Activated naive CD8-positive, alpha-beta T cell treated with anti-CD3 and anti-CD28 coated beads, Interleukin-2, amount 50 U/mL, for 24 hours (primary cell): ENCODE measurements around the gene MAGEA10.
"Not testable (repeated sequence)": the region's sequence is repeated elsewhere in the genome, so short reads cannot be mapped to it uniquely, and the experiment has no call there.

Experiments
- ATAC-seq: fragments of 150-1000 bp; cut with Tn5 transposase; one replicate; pipeline ENCODE4 v1.10.0; 2021
- DNase-seq: peaks from one replicate; pipeline ENCODE4 v3.0.0; 2021
- H3K27ac Mint-ChIP-seq: one replicate; pipeline ENCODE4 v1.8.0; 2021; ENCODE audit warnings: mild to moderate bottlenecking, mixed read lengths
- H3K27me3 Mint-ChIP-seq: one replicate; pipeline ENCODE4 v1.8.0; 2021; ENCODE audit warnings: mixed read lengths
- H3K36me3 Mint-ChIP-seq: one replicate; pipeline ENCODE4 v1.8.0; 2021; ENCODE audit warnings: low read depth, mixed read lengths
- H3K4me1 Mint-ChIP-seq: one replicate; pipeline ENCODE4 v1.8.0; 2021; ENCODE audit warnings: mixed read lengths
- H3K4me3 Mint-ChIP-seq: one replicate; pipeline ENCODE4 v1.8.0; 2021; ENCODE audit warnings: mild to moderate bottlenecking, moderate library complexity, mixed read lengths
- H3K9me3 Mint-ChIP-seq: one replicate; pipeline ENCODE4 v1.8.0; 2021; ENCODE audit warnings: mixed read lengths

Gene MAGEA10

GRCh38 chrX:152138388-152138784 is at the start of gene MAGEA10:
MAGEA10 (minus strand) TSS chrX:152138577; CDS start chrX:152135620, 2,957 bp downstream.
- ATAC-seq, result no peak
- DNase-seq, result no peak
- no peaks in the 10 kb centered on the region for H3K27me3 Mint-ChIP-seq
- H3K9me3 Mint-ChIP-seq, result no peaks in the 10 kb centered on the region
- H3K4me3 Mint-ChIP-seq, result no peak within 1 kb of the TSS
- H3K27ac Mint-ChIP-seq, result no peak within 1 kb of the TSS
- H3K36me3 Mint-ChIP-seq, result no peaks in the 10 kb centered on the region
- no peaks in the 10 kb centered on the region for H3K4me1 Mint-ChIP-seq

DNA sequence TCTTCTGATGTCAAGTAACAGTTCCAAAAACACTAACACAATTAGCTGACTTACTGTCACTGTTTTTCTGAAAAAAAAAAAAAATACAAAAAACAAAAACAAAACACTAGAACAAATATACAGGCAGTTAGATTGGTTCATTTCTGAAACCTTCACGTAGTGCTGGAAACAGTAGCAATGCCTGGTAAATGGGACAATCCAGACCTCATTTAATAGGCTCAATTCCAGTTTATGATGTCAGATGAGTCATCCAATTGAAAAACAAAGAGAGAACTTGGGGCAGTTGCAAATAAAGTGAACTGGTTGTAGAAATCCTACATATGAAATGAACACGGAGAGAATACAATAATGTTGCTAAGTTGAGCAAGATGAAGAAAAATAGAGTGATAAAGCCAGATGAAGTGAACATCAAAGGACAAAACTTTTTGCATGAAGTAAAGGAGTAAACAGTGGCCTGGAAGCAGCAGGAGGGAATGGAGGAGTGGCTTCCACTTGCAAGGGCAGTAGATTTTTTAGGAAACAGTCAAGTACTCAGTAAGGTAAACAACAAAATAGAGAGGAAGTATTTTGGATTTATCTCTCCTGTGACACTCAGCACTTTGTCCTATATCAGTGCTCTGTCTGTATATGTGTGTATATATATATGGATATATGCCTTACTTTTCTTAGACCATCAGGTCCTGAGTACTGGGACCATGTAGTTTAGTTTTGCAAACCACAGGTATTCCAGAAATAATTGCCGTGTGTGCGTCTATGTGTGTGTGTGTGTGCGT is 39.3 kb upstream of the MAGEA10 start:
- Mint-ChIP-seq H3K36me3 (no peaks in the 10 kb centered on the region), H3K27ac (no peak overlapping the region), H3K4me3 (no peak overlapping the region), H3K9me3 (no peaks in the 10 kb centered on the region), H3K27me3 (no peaks in the 10 kb centered on the region), H3K4me1 (no peaks in the 10 kb centered on the region)
- DNase-seq, result no peak
- ATAC-seq, result no peak

DNA sequence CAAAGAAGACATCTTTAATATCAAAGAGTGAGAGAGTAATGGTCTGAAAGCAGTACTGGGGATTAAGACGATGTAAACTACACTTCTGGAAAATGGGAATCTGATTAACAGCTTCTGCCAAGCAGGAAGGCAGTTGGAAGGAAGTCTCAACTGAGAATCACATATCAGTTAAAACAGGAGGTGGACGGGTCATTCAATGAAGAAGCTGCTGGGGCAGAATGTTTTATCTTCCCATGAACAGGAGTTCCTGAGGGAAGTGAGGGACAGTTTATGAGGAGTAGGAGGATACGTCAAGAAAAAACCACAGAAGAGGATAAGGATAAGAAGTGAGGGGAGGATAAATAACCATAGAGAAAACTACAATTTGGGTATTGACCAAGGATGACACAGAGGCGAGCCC is 38.7 kb upstream of the MAGEA10 start:
- ATAC-seq, result no peak
- Mint-ChIP-seq H3K27ac (no peak overlapping the region), H3K9me3 (no peaks in the 10 kb centered on the region)

GRCh38 chrX:152175892-152176291 is 37.5 kb upstream of the MAGEA10 start:
- H3K27me3 Mint-ChIP-seq, H3K4me3 Mint-ChIP-seq, ATAC-seq, DNase-seq, H3K27ac Mint-ChIP-seq, H3K36me3 Mint-ChIP-seq, H3K4me1 Mint-ChIP-seq, H3K9me3 Mint-ChIP-seq: not testable (repeated sequence)

More for the DNA sequence above, 38.7 kb upstream of the MAGEA10 start:
- H3K36me3 Mint-ChIP-seq, result no peaks in the 10 kb centered on the region
- H3K4me3 Mint-ChIP-seq, result no peak overlapping the region
- H3K27me3 Mint-ChIP-seq, result no peaks in the 10 kb centered on the region
- no peaks in the 10 kb centered on the region for H3K4me1 Mint-ChIP-seq
- no peak for DNase-seq

DNA sequence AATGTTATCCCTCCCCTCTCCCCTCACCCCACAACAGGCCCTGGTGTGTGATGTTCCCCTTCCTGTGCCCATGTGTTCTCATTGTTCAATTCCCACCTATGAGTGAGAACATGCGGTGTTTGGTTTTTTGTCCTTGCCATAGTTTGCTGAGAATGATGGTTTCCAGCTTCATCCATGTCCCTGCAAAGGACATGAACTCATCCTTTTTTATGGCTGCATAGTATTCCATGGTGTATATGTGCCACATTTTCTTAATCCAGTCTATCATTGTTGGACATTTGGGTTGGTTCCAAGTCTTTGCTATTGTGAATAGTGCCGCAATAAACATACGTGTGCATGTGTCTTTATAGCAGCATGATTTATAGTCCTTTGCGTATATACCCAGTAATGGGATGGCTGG is 35.5 kb upstream of the MAGEA10 start:
- H3K36me3 Mint-ChIP-seq, H3K4me3 Mint-ChIP-seq, ATAC-seq, DNase-seq, H3K9me3 Mint-ChIP-seq, H3K27ac Mint-ChIP-seq, H3K4me1 Mint-ChIP-seq, H3K27me3 Mint-ChIP-seq: not testable (repeated sequence)

DNA sequence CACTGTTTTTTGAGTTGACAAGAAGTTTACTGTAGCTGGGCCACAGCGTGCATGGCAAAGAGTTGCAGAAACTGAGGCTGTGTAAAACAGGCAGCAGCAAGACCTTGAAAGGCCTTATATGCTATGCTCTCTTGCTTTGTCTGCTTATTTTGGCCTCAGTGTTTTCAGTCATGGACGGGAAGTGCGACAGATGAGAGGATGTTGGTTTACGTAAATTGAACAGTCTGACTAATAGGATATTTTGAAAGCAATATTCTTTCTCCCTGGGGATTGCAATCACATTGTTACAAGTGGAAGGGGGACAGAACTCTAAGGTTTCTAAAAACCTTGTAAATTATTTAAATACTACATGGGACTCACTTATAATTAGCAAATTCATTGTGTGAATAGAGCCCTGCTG is 32.2 kb upstream of the MAGEA10 start:
- no peak for ATAC-seq
- H3K36me3 Mint-ChIP-seq, result no peaks in the 10 kb centered on the region

DNA sequence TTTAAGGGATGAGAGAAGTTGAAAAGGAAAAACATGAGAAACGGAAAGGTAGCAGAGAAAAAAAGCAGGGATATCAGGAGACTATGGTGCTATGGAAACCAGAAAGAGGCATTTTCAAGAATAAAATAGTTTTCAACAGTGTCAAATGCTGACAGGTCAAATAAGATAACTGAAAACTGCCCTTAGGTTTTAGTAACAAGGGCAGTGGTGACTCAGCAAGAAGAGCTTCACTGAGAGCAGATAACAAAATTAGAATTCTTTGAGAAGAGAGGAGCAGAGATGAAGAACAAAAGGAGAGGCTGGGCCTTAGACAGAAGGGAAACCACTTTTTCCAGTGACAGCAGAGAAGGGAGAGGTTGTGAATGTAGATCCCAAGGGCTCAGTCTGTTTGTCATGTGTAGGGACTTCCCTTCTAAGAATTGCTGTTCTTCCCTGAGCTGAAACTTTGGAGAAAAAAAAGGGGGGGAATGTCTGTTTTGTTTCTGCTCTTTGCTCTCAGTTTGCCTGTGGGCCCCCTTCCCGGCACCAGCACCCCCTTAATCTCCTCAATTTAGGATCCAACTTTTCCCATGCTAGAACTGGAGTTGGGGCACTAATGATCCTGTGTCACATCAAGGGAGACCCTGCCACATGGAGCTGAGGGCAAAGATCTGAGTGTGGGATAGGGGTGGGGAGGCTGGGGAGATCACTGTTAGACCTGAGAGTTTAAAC is 26.8 kb upstream of the MAGEA10 start:
- DNase-seq (no peak), ATAC-seq (no peak)
- no peaks in the 10 kb centered on the region for H3K36me3 Mint-ChIP-seq
- H3K27me3 Mint-ChIP-seq, result no peaks in the 10 kb centered on the region
- H3K27ac Mint-ChIP-seq, result no peak overlapping the region
- H3K4me1 Mint-ChIP-seq, result no peaks in the 10 kb centered on the region
- no peaks in the 10 kb centered on the region for H3K9me3 Mint-ChIP-seq
- no peak overlapping the region for H3K4me3 Mint-ChIP-seq

More for the DNA sequence above, 32.2 kb upstream of the MAGEA10 start:
- DNase-seq, result no peak
- Mint-ChIP-seq H3K27ac (no peak overlapping the region), H3K27me3 (no peaks in the 10 kb centered on the region), H3K4me1 (no peaks in the 10 kb centered on the region), H3K9me3 (no peaks in the 10 kb centered on the region), H3K4me3 (no peak overlapping the region)

DNA sequence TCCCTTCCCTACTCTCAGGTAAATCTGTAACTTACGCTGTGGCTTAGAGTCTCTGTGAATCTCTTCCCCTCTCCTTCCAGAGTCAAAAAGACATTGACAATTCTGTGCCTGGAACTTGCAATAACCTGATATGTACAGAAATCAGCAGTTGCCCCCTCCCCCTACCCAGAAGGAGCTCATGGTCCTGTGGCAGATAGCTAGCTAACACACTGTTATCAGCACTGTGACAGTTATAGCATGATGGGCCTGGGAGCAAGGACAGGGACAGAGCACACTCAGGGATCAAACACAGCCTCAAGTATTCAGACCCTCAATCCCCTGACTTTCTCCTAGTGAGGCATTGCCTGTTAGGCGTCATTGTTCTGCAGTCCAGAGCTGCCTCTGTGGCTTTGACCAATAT is 18.7 kb upstream of the MAGEA10 start:
- Mint-ChIP-seq H3K27ac (no peak overlapping the region), H3K9me3 (peaks cover 3% of the 10 kb centered on the region), H3K4me1 (no peaks in the 10 kb centered on the region), H3K36me3 (no peaks in the 10 kb centered on the region), H3K4me3 (no peak overlapping the region), H3K27me3 (no peaks in the 10 kb centered on the region)
- ATAC-seq (no peak), DNase-seq (no peak)

DNA sequence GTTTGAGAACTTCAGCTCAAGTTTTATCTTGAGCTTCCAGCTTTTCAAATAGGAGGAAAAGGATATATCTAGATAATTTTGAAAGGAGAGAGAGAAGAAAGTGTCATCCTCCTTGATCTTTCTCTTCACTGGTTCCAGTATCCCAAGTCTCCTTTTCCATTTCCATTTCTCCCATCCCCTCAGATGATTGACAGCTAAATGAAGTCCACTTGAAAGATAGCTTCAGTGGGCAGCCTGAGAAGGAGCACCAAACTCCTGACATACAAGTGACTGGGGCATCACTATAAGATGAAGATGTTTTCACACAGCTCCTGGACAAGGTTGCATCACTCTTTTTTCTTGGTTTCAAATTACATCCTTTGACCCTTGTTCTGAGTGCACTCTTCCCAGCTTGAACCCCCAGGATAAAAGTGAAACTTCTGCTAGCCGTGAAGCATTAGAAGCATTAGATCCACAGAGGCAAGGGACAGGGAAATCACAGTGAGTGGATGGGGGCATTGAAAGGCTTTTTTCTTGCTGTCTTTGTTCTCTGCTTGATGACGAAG is 17.5 kb upstream of the MAGEA10 start:
- ATAC-seq, result no peak
- no peaks in the 10 kb centered on the region for H3K4me1 Mint-ChIP-seq
- H3K9me3 Mint-ChIP-seq, result peaks cover 3% of the 10 kb centered on the region
- no peaks in the 10 kb centered on the region for H3K36me3 Mint-ChIP-seq
- H3K27me3 Mint-ChIP-seq, result no peaks in the 10 kb centered on the region
- H3K4me3 Mint-ChIP-seq, result no peak overlapping the region
- DNase-seq, result no peak
- no peak overlapping the region for H3K27ac Mint-ChIP-seq

GRCh38 chrX:152154050-152154449 is 15.7 kb upstream of the MAGEA10 start:
- peaks cover 3% of the 10 kb centered on the region for H3K9me3 Mint-ChIP-seq
- no peaks in the 10 kb centered on the region for H3K27me3 Mint-ChIP-seq
- no peaks in the 10 kb centered on the region for H3K4me1 Mint-ChIP-seq
- no peak overlapping the region for H3K4me3 Mint-ChIP-seq
- ATAC-seq (no peak), DNase-seq (no peak)
- no peaks in the 10 kb centered on the region for H3K36me3 Mint-ChIP-seq
- no peak overlapping the region for H3K27ac Mint-ChIP-seq

- DNase-seq (no peak), ATAC-seq (no peak)
- Mint-ChIP-seq H3K36me3 (no peaks in the 10 kb centered on the region), H3K27ac (no peak overlapping the region), H3K9me3 (peaks cover 3% of the 10 kb centered on the region), H3K4me3 (no peak overlapping the region), H3K4me1 (no peaks in the 10 kb centered on the region), H3K27me3 (no peaks in the 10 kb centered on the region)
Measured at GRCh38 chrX:152151256-152151655, 12.9 kb upstream of the MAGEA10 start.

DNA sequence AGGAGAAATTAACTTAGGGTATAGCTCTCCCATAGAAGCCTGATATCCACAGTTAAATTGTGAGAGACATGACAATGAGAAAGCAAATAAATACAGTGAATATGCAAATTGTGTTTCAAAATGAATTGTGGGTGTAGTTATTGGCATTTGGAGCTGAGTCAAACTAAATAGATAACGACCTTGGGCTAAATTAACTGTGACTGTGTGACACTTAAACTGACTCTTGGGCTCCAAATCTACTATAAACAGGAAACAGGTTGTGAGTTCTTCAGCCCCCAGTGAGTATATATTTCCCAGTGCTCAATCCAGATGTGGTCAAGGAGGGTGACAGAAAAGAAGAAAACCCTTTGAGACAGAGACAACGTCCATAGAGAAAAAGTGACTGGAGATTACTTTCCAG is 11.3 kb upstream of the MAGEA10 start:
- no peak for DNase-seq
- ATAC-seq, result no peak
- Mint-ChIP-seq H3K4me3 (no peak overlapping the region), H3K27me3 (no peaks in the 10 kb centered on the region), H3K36me3 (no peaks in the 10 kb centered on the region), H3K4me1 (no peaks in the 10 kb centered on the region), H3K9me3 (peaks cover 3% of the 10 kb centered on the region), H3K27ac (no peak overlapping the region)

DNA sequence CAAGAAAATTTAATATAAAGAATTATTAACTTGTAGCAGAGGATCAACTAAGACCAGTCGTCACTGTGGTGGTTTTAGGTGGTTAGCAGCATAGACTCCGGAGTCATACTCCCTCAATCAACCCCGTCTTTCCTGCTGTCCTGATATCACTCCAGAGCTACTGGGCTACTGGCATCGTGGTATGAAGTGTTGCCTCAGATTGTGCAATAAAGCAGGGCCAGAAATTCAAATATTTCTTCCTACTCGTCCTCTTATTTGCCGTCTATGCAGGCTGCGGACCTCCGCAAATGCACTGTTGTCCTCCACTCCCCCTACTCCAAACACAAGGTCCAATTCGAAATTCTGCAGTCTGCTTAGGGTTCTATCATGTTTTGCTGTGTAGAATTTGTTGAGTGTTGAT is 1.2 kb upstream of the MAGEA10 start:
- no peaks in the 10 kb centered on the region for H3K4me1 Mint-ChIP-seq
- no peaks in the 10 kb centered on the region for H3K27me3 Mint-ChIP-seq
- H3K9me3 Mint-ChIP-seq, result no peaks in the 10 kb centered on the region
- no peaks in the 10 kb centered on the region for H3K36me3 Mint-ChIP-seq
- H3K4me3 Mint-ChIP-seq, result no peak overlapping the region
- ATAC-seq (no peak), DNase-seq (no peak)
- H3K27ac Mint-ChIP-seq, result no peak overlapping the region

GRCh38 chrX:152137771-152138387 is 498 bp downstream of the MAGEA10 start:
- Mint-ChIP-seq H3K9me3 (no peaks in the 10 kb centered on the region), H3K4me3 (no peak overlapping the region)

GRCh38 chrX:152136312-152136711 is 2.1 kb downstream of the MAGEA10 start:
- ATAC-seq, result no peak
- H3K4me3 Mint-ChIP-seq, result no peak overlapping the region

More at GRCh38 chrX:152137771-152138387, 498 bp downstream of the MAGEA10 start:
- ATAC-seq, result no peak
- Mint-ChIP-seq H3K27ac (no peak overlapping the region), H3K27me3 (no peaks in the 10 kb centered on the region), H3K36me3 (no peaks in the 10 kb centered on the region), H3K4me1 (no peaks in the 10 kb centered on the region)
- DNase-seq, result no peak

More at GRCh38 chrX:152136312-152136711, 2.1 kb downstream of the MAGEA10 start:
- H3K9me3 Mint-ChIP-seq, result no peaks in the 10 kb centered on the region
- no peak overlapping the region for H3K27ac Mint-ChIP-seq
- H3K36me3 Mint-ChIP-seq, result no peaks in the 10 kb centered on the region
- DNase-seq, result no peak
- no peaks in the 10 kb centered on the region for H3K27me3 Mint-ChIP-seq
- H3K4me1 Mint-ChIP-seq, result no peaks in the 10 kb centered on the region
